GM13976 (cell line): ENCODE measurements around the gene QPCTL.
A peak's percentile ranks its signal among the peaks of the same experiment; 100 is the strongest.

ENCODE experiments used
- DNase-seq: peaks from one replicate; pipeline ENCODE4 v3.0.0; 2012; ENCODE audit warnings: low spot score
- in situ Hi-C: fragments of 300-500 bp; cut with MboI; formaldehyde crosslinking; loops from one replicate; pipeline ENCODE4 v1.12.0; 2022; ENCODE audit warnings: low sequenced_read_pairs, mixed read lengths, inconsistent platforms; ENCODE audit not compliant: unreplicated experiment
- TF ChIP-seq, protein P1 (sequence below): IDR thresholded peaks from 2 replicates; pipeline ENCODE4 v1.5.1; 2012; ENCODE audit warnings: borderline replicate concordance, mild to moderate bottlenecking; ENCODE audit not compliant: insufficient read depth; ENCODE audit errors: extremely low read depth, missing control alignments, control extremely low read depth

QPCTL gene

DNA sequence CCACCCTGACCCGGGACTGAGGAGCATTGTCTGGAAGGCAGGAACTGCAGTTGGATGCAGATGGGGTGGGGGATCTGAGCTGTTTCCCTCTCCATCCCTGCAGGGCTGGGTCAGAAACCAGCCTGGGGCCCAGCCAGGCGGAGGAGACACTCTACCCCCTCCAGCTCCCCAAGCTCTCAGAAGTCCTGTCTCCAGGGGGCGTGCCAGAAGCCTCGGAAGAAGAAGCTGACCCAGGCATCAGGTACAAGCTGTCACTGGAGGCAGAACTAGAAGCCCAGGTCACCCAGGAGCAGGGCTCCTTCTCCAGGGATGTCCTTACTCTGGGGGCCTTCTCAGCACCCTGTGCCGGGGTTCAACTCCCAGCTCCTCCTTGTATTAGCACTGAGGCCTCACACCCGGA lies 61.1 kb downstream of the QPCTL start:
- in situ Hi-C loops, result no loop called here
- peak; percentile 37 for DNase-seq
- TF ChIP-seq, protein P1, sequence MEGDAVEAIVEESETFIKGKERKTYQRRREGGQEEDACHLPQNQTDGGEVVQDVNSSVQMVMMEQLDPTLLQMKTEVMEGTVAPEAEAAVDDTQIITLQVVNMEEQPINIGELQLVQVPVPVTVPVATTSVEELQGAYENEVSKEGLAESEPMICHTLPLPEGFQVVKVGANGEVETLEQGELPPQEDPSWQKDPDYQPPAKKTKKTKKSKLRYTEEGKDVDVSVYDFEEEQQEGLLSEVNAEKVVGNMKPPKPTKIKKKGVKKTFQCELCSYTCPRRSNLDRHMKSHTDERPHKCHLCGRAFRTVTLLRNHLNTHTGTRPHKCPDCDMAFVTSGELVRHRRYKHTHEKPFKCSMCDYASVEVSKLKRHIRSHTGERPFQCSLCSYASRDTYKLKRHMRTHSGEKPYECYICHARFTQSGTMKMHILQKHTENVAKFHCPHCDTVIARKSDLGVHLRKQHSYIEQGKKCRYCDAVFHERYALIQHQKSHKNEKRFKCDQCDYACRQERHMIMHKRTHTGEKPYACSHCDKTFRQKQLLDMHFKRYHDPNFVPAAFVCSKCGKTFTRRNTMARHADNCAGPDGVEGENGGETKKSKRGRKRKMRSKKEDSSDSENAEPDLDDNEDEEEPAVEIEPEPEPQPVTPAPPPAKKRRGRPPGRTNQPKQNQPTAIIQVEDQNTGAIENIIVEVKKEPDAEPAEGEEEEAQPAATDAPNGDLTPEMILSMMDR, result no peak
